Ovary (tissue), 9 donors: ENCODE data around the gene ZNF891. TPM values are rescaled to one million over a fixed set of nuclear protein-coding genes. Genes with fewer than 3 reads are reported as not detected.

Experiments used
- DNase-seq, 5 donors: peaks; one replicate each; pipeline ENCODE4 v3.0.0-alpha.2; 2019 to 2020
- H3K27ac ChIP-seq, 2 donors: fragments of 200-600 bp; one replicate each; pipeline versions ENCODE4 v1.5.1 to v1.8.0; 2019 to 2022
- H3K27me3 ChIP-seq: fragments of 200-600 bp; one replicate; pipeline ENCODE4 v1.8.0; 2022
- H3K36me3 ChIP-seq: fragments of 200-600 bp; sonication (generic); one replicate; pipeline ENCODE4 v1.5.1; 2019
- H3K4me1 ChIP-seq: one replicate; pipeline ENCODE4 v1.8.1; 2013; ENCODE audit warnings: mild to moderate bottlenecking, moderate library complexity; ENCODE audit not compliant: insufficient read depth
- H3K4me3 ChIP-seq: fragments of 200-600 bp; sonication (generic); one replicate; pipeline ENCODE4 v1.5.1; 2017
- H3K9me3 ChIP-seq, 2 donors: fragments of 200-600 bp in 1 of 2; sonication (generic) in 1 of 2; one replicate each; pipeline versions ENCODE4 v1.5.1 to v1.8.1; 2013 to 2019; ENCODE audit warnings: mild to moderate bottlenecking in 1 of 2, moderate library complexity in 1 of 2
- EP300 ChIP-seq: sonication (generic); formaldehyde crosslinking; IDR thresholded peaks from one replicate; pipeline ENCODE4 v1.6.1; 2017; ENCODE audit warnings: antibody characterized with exemption
- POLR2A ChIP-seq: fragments of 450-650 bp; IDR thresholded peaks from one replicate; pipeline ENCODE4 v1.6.1; 2017; ENCODE audit warnings: antibody characterized with exemption, mild to moderate bottlenecking, moderate library complexity
- WGBS, 3 donors: extraction: QIAGEN DNeasy Blood & Tissue Kit in 1 of 3; methylation state at CpG; one replicate each; pipeline versions ENCODE4 v1.1.5 to v1.1.7; 2013 to 2017; 5-methylcytosine and 5-hydroxymethylcytosine counted together
- intact Hi-C, 4 donors: fragments of 100-400 bp; cut with DNase I; formaldehyde crosslinking; loops; one replicate each; pipeline versions ENCODE4 v1.11.0 to v1.15.1; 2022 to 2023
- polyA plus RNA-seq, 2 donors: library from polyadenylated mRNA; stranded (reverse); fragments of 200-250 nt in 1 of 2; fragments of 350-450 nt in 1 of 2; fragmentation: Illumina TruSeq in 1 of 2; extraction: RNeasy Lipid Tissue Mini Kit (QIAGEN cat#74804) in 1 of 2; gene quantifications; one replicate each; pipeline ENCODE4 v1.2.3, GENCODE V29; 2013 to 2014
- total RNA-seq, 7 donors: library from RNA; depleted of rRNA in 2 of 7; stranded (reverse); fragments of >200 nt in 2 of 7; fragmentation: NEBNext Ultra II Directional in 3 of 7; extraction: Animal tissue kit (Norgen Biotek cat#: 25700) in 3 of 7; gene quantifications; one replicate each; pipeline versions ENCODE4 v1.1.0 to v1.2.4, GENCODE V29; 2016 to 2023
- TF ChIP-seq, protein P1 (sequence below), 3 donors: fragments of 450-650 bp in 2 of 3; fragments of 200-600 bp in 1 of 3; IDR thresholded peaks; one replicate each; pipeline versions ENCODE4 v1.5.1 to v1.8.0; 2016 to 2022; ENCODE audit warnings: antibody characterized with exemption in 3 of 3, mild to moderate bottlenecking in 1 of 3
- donor health status: DM: no; HTN: no; CAD: no; lungs with moderate emphysema.
- donor health status: DM: no; HTN: no; CAD: no.
- donor health status: Bipolar disorder and iron deficiency.
- donor health status: DM: yes; HTN: yes; CAD: no.
- donor health status: DM: no; HTN: no; CAD: no.
- donor health status: DM: yes; HTN: yes; CAD: no.

ZNF891 gene
- total and polyA plus RNA-seq, 9 donors = 1.2 to 5.5 (median 4.6) TPM

DNA sequence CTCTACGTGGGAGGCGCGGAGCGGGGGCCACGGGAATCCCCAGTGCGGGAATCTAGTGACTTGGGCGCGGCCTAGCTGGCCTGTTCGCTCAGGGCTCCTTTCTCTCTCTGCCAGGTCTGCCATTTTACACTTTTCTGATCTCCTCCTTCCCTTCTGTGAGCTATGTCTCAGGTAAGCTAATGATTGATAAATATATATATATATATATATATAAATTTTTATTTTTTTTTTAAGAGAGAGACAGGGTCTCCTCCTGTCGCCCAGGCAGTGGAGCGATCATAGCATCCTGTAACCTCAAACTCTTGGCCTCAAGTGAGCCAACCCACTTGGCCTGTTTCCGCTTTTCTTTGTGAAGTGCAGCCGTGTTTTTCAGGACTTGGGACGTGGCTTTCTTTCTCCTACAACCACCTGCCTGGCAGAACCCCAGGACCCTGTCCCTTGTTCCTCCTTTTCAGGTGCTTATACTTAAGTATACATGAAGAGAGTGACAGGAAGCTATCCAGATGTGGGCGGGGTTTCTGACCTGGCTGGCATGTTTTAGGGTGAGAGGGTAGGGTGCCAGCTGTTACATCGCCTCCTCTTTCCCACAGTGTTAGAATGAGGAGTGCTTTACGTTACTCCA is 48.8 kb downstream of the ZNF891 start:
- Histone ChIP-seq H3K9me3 (peaks cover 5 to 49% of the 10 kb centered on the region in 2 donors), H3K4me1 (no peaks in the 10 kb centered on the region), H3K4me3 (peak overlapping the region; percentile 53), H3K27ac (peak overlapping the region; percentile 89 to 98), H3K27me3 (no peaks in the 10 kb centered on the region), H3K36me3 (peaks cover 3% of the 10 kb centered on the region)
- WGBS, 3 donors = 23 to 25% (median 25%) methylated on average over 17 of the region's 17 CpGs
- DNase-seq = peak; percentile 13 to 60 (median 48)
- TF ChIP-seq, protein P1, sequence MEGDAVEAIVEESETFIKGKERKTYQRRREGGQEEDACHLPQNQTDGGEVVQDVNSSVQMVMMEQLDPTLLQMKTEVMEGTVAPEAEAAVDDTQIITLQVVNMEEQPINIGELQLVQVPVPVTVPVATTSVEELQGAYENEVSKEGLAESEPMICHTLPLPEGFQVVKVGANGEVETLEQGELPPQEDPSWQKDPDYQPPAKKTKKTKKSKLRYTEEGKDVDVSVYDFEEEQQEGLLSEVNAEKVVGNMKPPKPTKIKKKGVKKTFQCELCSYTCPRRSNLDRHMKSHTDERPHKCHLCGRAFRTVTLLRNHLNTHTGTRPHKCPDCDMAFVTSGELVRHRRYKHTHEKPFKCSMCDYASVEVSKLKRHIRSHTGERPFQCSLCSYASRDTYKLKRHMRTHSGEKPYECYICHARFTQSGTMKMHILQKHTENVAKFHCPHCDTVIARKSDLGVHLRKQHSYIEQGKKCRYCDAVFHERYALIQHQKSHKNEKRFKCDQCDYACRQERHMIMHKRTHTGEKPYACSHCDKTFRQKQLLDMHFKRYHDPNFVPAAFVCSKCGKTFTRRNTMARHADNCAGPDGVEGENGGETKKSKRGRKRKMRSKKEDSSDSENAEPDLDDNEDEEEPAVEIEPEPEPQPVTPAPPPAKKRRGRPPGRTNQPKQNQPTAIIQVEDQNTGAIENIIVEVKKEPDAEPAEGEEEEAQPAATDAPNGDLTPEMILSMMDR (IDR thresholded peaks at IDR 0.05) = no peak
- TF ChIP-seq POLR2A (no peak), EP300 (no peak)
- intact Hi-C loops = loop anchor here in 2 of 4 donors (2.0 to 5.0 kb wide), 2 partner anchors 44 to 46 kb away; partner anchors contain the start of gene ZNF84 (in 1 of the 2)

DNA sequence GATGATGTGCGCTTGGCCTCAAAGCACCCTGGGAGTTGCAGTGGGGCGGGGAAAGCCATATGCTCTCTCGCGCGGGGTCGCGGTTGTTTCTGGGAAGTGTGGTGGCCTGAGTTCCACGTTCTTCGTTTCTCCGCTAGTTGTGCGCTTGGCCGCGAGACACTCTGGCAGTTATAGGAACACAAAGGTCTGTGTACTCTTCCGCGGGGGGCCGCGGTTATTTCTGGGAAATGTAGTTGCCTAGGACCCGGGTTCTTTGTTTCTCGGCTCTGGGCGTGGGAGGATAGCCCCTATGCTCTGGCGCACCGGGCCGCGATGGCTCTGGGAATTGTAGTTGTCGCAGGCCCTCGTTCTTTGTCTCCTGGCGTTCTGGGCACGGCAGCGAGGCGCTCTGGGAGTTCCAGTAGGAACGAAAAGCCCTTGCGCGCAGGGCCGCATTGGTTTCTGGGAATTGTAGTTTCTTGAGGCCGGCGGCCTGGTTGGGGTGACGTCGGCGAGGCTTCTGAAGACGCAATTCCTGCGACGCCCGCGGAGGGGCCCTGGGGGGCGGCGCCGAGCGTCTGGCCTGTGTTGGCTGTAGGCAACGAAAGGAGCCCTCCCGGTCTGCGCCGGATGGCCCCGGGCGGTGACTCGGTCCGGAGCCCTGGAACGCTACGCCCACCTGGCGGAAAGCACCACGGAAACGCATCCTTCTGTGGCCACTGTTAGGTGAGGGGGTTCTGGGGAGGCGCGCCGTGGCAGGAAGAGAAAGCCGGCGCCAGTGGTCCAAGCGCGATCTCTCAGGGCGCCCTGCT is 49.5 kb downstream of the ZNF891 start, which contains the start of gene ZNF140:
Gene ZNF140, plus strand, starts transcription at position 556 of the 791 bp plus-strand sequence. CDS start 398 bp downstream, outside the sequence.
- Histone ChIP-seq H3K27ac (peak within 1 kb of the TSS; percentile 89 to 98), H3K4me3 (peak within 1 kb of the TSS; percentile 53), H3K4me1 (no peaks in the 10 kb centered on the region), H3K36me3 (peaks cover 3% of the 10 kb centered on the region), H3K9me3 (peaks cover 9 to 42% of the 10 kb centered on the region in 2 donors), H3K27me3 (no peaks in the 10 kb centered on the region)
- intact Hi-C loops = loop anchor here in 2 of 4 donors (2.0 to 5.0 kb wide), 2 partner anchors 44 to 47 kb away; partner anchors contain the start of gene ZNF84 (in 1 of the 2)
- TF ChIP-seq, protein P1 (IDR thresholded peaks at IDR 0.05) = peak in 2 of 3 donors; percentile 50 to 57
- peak; percentile 19 for TF ChIP-seq EP300
- peak; percentile 74 for TF ChIP-seq POLR2A
- WGBS, 3 donors = 0 to 1% (median 0%) methylated on average over 58 to 69 of the region's 69 CpGs
- DNase-seq = peak; percentile 93 to 97 (median 96)

DNA sequence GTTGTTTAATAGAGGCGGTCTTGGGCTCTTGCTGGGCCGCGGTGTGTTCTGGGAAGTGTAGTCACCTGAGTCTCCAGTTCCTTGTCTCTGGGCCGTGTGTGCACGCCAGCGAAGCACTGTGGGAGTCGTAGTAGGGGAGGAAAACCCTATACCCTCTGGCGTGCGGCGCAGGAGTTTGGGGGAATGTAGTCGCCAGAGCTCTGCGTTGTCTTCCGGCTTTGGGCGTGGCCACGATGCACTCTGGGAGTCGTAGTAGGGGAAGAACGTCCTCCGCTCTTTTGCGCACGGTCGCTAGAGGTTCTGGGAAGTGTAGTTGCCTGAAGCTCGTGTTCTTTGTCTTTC is 50.1 kb downstream of the ZNF891 start:
- H3K27ac ChIP-seq = peak overlapping the region; percentile 89 to 98
- H3K4me3 ChIP-seq = peak overlapping the region; percentile 53
- 0% methylated on average over 22 of the region's 22 CpGs for WGBS, 3 donors
- intact Hi-C loops = loop anchor here in 2 of 4 donors (2.0 to 5.0 kb wide), 2 partner anchors 43 to 47 kb away; partner anchors contain the start of gene ZNF84 (in 1 of the 2)
- H3K36me3 ChIP-seq = peaks cover under 1% of the 10 kb centered on the region
- peaks cover 7 to 36% of the 10 kb centered on the region in 2 donors for H3K9me3 ChIP-seq
- H3K27me3 ChIP-seq = no peaks in the 10 kb centered on the region
- TF ChIP-seq POLR2A (peak; percentile 10), EP300 (no peak)
- TF ChIP-seq, protein P1 (IDR thresholded peaks at IDR 0.05) = no peak
- H3K4me1 ChIP-seq = no peaks in the 10 kb centered on the region
- DNase-seq = peak; percentile 97 to 99 (median 98)

DNA sequence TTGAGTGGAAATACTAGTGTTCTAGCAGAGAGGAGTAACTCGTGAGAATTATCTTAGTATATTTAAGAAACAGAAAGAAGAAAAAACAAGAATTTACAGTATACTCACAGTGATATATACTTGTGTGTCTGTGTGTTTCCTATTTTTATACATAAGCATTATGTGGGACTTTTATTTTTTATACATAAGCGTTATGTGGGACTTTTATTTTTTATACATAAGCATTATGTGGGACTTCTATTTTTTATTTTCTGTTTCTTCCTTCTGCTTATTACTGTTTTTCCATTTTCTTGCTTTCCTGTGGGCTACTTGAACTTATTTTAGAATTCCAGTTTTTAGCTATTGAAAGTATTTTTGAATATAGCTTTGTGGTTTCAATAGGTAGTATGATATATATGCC is 56.2 kb downstream of the ZNF891 start:
- H3K36me3 ChIP-seq = no peaks in the 10 kb centered on the region
- TF ChIP-seq POLR2A = no peak
- TF ChIP-seq, protein P1 (IDR thresholded peaks at IDR 0.05) = no peak
- TF ChIP-seq EP300 = no peak
- WGBS, 3 donors = 86 to 89% (median 87%) methylated on average over 2 of the region's 2 CpGs
- no peaks in the 10 kb centered on the region for H3K27me3 ChIP-seq
- no peak overlapping the region for H3K27ac ChIP-seq
- intact Hi-C loops = no loop called here
- peaks cover 5 to 14% of the 10 kb centered on the region in 2 donors for H3K9me3 ChIP-seq
- no peak overlapping the region for H3K4me3 ChIP-seq
- no peaks in the 10 kb centered on the region for H3K4me1 ChIP-seq
- DNase-seq = no peak
